GM10847 (cell line): ENCODE data around the gene PIM3.

ENCODE experiments used
- POLR2A ChIP-seq: IDR thresholded peaks from 2 replicates; pipeline ENCODE4 v1.6.1; 2011; ENCODE audit not compliant: insufficient read length; ENCODE audit errors: extremely low read depth

Gene PIM3

DNA sequence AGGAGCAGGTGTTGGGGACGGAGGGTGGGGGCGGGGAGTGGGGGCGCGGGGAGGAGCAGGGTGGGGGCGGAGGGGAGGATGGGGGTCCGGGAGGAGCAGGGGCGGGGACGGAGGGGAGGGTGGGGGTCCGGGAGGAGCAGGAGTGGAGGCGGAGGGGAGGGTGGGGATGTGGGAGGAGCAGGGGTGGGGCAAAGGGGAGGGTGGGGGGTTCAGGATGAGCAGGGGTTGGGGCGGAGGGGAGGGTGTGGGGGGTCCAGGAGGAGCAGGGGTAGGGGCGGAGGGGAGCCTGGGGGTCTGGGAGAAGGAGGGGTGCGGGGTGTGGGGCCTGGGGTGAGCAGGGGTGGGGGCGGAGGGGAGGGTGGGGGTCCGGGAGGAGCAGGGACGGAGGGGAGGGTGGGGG lies 25.0 kb upstream of the PIM3 start:
- no peak for TF ChIP-seq POLR2A

DNA sequence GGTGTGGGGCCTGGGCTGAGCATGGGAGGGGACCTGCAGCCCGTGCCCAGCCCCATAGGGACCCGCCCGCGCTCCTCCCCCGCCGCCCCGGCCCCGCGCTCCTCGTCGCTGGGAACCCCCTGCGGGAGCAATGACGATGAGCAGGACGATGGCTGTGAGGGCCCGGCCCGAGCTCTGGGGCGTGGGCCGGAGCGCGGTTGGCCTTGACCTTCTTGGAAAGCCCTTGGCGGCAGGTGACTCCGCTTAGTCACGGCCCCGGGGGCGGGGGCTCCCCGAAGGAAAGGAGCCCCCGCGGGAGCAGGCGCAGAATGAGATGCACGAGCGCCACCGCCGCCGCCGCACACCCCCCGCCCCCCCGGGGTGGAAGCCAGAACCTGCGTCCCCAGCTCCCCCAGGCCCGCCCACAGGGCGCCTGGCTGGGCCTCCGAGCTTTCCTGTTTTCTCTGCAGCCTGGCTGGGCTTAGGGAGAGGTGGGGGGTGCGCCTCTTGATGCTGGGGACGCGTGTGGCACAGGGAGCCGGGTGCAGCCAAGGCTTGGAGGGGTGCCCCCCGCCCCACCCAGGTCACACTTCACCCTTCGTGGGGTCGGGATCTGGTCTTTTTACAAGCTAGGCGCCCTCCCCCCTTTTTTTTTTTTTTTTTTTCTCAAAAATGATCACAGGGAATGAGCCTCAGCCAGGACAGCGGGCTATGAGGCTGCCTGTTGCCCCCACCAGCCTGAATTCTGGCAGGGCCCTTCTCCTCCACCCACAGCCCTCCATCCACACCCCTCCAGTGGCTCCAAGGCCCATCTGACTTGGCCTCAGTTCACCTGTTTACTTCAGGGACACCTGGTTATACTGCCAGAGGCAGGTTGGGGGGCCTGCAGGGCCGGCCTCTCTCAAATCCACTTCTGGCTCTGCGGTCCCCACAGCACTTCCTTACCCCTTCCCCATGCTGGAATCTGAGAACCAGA lies 24.3 kb upstream of the PIM3 start:
- TF ChIP-seq POLR2A = peak; percentile 37

DNA sequence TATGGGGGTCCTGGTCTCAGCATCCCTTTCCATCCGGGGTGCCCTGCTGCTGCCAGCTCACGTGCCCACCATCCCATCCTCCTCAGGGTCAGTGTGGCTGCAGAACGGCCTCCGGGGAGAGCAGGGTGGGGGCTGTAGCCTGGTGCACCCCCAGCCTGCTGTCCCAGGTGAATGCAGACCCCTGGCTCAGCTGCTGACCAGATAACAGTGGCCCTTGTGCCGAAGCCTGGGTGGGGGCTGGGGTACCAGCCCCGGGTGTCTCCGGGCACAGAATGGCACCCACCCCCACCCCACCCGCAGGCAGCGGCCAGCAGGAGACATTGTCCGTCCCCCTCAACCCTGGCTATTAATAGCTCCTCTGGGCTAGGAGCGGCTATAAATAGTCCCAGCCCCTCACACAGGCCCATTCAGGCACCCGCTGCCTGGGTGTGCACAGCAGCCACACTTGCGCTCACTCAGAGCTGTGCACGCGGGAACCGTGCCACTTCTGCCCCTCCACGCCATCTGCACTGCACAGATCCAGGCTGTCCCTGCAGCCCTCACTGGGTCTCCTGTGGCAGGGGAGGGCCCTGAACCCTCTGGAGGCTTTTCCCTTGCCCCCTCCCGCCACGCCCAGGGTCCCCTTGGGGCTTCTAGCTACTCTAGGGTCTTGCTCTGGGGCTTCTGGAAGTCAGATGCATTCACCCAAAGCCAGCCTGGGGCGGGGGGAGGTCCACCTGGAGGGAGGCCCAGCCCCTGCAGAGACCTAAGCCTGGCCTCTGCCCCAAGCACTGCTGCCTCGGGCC lies 23.4 kb upstream of the PIM3 start:
- TF ChIP-seq POLR2A = no peak

DNA sequence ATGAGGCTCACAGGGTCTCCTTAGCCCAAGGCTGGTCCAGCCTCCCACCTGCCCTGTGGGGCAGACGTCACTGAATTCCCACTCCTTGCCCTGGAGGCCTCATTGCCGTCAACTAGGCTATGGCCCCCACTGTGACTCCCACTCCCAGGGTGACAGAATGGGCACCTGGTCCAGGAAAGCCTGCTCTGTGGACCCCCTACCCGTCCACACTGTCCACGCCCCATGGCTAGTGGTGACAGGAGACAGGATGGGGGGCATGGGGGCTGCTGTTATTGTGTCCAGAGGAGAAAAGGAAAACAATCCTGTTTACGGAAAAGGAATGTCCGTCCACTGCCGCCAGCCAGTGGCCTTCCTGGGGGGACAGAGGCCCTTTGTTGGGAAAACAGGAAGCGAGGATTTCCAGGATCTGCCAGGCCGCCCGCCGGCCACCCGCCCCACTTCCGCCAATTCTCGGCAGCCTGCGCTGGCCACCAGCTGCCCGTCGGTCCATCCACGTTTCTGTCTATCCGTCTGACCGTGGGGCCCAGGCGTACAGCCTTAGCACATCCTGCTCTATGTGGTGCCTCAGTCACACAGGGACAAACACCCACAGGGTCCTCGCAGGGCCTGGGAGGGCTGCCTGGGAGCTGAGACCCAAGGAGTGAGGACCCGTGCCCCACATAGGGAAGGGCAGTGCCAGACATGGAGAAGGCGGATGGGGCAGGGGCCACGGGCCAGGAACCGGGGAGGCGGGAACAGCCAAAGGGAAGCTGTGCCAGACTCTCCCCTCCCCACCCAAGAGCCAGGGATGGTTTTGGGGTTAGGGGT lies 22.6 kb upstream of the PIM3 start:
- TF ChIP-seq POLR2A = no peak

DNA sequence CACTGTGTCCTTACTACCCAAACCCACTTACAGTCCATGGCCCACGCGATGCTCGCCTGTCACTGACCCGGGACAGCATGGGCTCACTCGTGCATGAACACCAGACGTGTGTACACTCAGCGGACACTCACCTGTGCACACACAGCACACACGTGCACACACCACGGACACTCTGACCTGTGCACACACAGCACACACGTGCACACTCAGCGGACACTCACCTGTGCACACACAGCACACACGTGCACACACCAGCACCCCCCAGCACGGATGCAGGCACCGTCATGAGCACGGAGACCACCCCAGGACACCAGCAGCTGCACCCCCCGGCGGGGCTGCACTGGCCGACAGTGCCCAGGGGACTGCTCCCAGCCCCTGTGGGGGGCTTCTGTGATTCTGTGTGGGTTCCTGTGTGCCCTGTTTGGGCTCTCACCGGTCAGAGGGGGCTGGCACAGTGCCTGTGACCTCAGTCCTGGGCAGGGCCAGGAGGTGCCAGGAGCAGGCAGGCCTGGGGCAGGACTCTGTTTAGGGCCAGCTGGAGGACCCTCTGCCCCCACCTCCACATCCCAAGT lies 21.9 kb upstream of the PIM3 start:
- TF ChIP-seq POLR2A = no peak

DNA sequence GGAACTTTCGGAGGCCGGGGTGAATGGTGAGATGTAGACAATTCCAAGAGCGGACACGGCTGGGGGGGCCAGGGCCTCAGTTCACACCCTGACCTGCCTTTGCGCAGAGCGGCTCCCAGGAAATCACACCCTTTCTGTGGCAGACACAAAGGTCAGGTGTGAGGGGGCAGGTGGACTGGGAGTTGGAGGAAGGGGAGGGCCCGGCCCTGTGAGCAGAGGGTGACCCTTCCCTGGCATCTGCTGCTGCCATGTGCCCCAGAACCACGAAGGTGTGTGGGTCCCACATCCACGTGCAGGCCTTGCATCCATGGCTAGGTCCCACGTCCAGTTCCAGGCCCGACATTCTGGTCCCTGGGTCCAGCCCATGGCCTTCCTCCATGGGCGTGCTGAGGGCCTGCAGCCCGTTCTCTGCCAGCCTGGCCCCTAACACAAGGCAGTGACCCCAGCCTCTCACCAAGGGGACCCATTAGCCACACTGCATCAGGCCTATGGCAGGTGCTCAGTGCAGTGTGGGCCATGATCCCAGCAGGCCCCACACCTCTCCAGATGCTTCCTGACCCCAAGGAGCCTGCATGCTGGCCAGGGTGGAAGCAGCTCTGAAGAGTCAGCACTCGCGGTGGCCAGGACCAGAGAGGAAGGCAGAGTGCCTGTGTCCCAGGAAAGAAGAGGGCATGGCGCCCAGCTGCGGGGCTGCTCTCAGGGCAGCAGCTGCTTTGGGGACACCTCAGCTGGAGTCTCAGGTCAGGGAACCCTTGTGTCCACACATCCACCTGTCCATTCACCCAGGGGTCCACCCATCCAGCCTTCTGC lies 18.9 kb upstream of the PIM3 start:
- TF ChIP-seq POLR2A = no peak

DNA sequence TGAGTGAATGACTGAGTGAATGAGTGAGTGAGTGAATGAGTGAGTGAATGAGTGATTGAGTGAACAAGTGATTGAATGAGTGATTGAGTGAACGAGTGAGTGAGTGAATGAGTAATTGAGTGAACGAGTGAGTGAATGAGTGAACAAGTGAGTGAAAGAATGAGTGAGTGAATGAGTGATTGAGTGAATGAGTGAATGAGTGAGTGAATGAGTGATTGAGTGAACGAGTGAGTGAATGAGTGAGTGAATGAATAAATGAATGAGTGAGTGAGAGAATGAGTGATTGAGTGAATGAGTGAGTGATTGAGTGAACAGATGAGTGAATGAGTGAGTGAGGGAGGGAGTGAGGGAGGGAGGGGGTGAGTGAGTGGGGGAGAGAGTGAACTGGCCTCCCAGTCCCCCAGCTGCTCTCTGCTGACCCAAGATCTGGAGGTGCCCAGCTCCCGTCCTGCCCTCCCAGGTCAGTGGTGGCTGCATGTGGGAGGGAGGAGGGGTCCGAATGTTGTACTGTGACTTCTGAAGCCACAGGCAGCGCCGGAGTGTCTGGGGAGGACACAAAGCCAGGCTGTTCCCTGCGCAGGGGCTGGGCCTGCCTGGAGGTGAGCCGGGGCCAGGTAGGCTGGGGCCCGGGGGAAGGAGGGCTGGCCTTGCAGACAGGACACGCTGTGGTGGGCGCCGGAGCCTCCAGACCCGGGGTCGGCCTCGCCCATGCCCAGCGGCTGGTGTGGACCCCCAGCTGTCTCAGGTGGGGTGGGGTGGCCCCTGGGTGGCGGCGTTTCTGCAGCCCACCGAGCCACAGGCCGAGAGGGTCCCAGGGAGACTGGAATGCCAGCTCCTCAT lies 17.8 kb upstream of the PIM3 start:
- no peak for TF ChIP-seq POLR2A

DNA sequence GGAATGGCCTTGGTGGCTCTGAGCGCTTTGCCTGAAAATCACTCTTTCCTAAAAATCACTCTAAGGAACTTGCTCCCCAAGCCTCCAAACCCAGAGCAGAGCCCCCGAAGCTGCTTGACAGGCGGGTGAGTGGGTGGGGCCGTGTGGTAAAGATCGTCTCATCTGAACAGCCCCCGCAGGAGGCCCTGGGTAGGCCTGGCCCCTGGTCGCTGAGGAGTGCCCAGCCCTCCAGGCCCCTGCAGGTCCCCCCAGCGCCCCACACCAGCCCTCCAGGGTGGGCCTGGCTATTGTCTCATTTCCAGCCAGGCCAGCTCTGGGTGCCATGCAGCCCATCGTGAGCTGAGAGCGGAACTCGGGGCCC lies 17.2 kb upstream of the PIM3 start:
- no peak for TF ChIP-seq POLR2A

DNA sequence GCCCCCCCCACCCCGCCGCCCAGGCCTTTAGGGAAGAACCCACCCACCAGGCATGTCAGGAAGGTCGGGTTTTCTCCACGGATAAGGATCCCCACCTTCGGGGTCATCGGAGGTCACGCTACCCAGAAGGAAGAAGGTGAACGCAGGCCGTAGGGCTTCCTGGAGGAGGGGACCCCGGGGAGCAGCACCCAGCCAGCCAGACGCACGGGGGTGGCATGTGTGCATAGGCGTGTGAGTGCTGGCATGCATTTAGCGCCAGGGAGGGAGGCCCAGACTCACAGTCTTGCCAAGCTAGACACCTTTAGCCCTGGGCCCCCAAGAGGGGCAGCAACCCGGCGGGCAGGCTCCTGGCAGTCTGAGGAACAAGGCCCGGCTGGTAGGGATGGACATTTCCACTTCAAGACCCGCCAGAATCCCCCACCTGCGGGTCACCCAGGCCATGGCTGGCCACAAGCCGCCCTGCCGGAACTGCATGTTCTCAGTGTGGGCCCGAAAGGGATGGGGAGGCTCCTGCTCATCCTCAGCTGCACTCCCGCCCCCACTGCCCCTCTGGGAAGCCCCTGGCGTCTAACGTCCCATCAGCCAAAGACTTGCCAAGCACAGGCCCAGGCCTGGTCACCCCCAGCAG lies 16.7 kb upstream of the PIM3 start:
- no peak for TF ChIP-seq POLR2A

DNA sequence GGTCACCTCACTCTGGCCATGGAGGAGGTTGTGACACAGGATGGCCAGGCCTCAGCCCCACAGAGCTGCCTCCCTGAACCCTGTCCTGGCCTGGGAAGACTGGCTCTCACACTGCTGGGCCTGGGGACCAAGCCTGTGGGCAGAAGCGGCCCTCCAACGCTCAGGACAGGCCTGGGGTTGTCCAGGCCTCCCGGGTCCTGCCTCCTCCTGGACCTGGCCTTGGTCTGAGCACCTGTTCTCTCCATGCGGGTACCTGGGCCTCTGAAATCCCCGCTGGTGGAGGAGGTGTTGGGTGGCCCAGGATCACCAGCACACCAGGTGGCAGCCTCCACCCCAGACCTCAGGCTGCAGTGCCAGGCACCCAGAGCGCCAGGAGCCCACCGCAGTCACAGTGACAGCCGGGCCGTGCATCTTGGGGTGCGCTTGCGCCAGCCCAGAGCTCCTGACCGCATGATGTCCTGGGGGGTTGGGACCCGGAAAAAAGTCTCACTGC lies 16.1 kb upstream of the PIM3 start:
- no peak for TF ChIP-seq POLR2A

DNA sequence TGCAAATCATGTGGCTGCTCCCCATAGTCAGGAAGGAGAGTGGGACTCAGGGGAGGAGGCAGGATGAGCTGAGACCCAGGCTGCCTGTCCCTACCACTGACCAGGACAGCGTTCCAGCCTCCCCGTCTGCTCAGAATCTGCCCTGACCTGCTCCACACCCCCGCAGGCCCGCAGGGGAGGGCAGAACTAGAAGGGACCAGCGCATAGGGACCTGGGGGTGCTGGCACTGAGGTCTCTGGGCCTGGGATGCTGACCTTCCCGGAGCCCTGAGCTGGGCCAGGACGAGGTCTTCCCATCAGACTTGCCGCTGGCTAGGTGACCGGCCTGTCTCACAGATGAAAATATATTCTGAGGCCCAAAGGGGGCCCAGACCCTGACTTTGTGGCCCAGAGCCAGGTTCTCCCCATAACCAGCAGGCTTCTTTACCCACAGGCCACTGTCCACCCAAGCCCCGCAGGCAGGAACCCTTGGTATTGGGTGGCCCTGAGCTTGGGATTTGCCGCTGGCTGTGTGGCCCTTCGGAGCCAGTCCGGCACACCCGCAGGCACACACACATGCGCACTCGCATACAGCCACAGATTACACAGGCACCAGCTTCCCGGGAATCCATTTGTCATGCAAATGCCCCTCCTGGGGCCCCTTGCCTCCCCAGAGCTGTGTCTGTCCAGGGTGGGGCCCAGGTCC lies 13.8 kb upstream of the PIM3 start:
- no peak for TF ChIP-seq POLR2A

DNA sequence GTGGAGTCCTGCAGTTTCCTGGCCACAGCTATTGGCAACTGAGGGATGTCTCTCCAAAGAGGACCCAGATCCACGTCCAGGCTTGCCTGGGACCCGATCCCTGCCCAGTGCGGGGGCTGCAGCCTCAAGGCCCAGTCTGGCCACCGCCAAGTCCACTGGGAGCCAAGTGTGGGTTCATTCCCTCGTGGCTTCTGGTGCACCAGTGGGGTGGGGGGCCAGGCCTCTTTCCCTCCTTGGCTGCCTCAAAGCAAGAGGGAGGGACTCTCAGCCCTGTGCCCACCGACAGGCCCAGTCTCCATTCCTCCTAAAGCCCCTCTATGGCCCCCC lies 13.3 kb upstream of the PIM3 start:
- no peak for TF ChIP-seq POLR2A
